Chondrocyte (in vitro differentiated cells): ENCODE data around the gene TXN. TPM values are rescaled to one million over a fixed set of nuclear protein-coding genes. Genes with fewer than 3 reads are reported as not detected.
"Not testable (repeated sequence)": the region's sequence is repeated elsewhere in the genome, so short reads cannot be mapped to it uniquely, and the experiment has no call there.

Experiments used
- DNase-seq: peaks from one replicate; pipeline ENCODE4 v3.0.0; 2021; ENCODE audit warnings: mixed read lengths, low spot score
- H3K27ac Mint-ChIP-seq: one replicate; pipeline ENCODE4 v1.8.0; 2021; ENCODE audit warnings: mild to moderate bottlenecking, moderate library complexity, mixed read lengths; ENCODE audit not compliant: unreplicated experiment
- H3K27me3 Mint-ChIP-seq: 2 replicates; pipeline ENCODE4 v1.8.0; 2021; ENCODE audit warnings: low read depth, mixed read lengths
- H3K36me3 Mint-ChIP-seq: 2 replicates; pipeline ENCODE4 v1.8.0; 2021; ENCODE audit warnings: low read depth, mixed read lengths
- H3K4me1 Mint-ChIP-seq: 2 replicates; pipeline ENCODE4 v1.8.0; 2021; ENCODE audit warnings: low read depth, mild to moderate bottlenecking, mixed read lengths
- H3K4me3 Mint-ChIP-seq: one replicate; pipeline ENCODE4 v1.8.0; 2021; ENCODE audit warnings: mild to moderate bottlenecking, moderate library complexity, mixed read lengths; ENCODE audit not compliant: unreplicated experiment
- H3K9me3 Mint-ChIP-seq: 2 replicates; pipeline ENCODE4 v1.8.0; 2021; ENCODE audit warnings: low read depth, mixed read lengths
- CTCF ChIP-seq: fragments of 200-600 bp; sonication (generic); IDR thresholded peaks from 2 replicates; pipeline ENCODE4 v1.5.0; 2021; ENCODE audit warnings: antibody characterized with exemption, mild to moderate bottlenecking, moderate library complexity
- total RNA-seq: library from RNA; stranded (reverse); gene quantifications from 3 replicates; pipeline ENCODE4 v1.2.1, GENCODE V29; 2021

TXN gene
- total RNA-seq, 1 donor from 2014 or later, result 188 TPM

GRCh38 chr9:110199643-110200042 is 56.7 kb downstream of the TXN start:
- H3K27ac Mint-ChIP-seq, result no peak overlapping the region
- H3K27me3 Mint-ChIP-seq, result no peaks in the 10 kb centered on the region
- no peak for TF ChIP-seq CTCF

GRCh38 chr9:110198357-110198756 is 58.0 kb downstream of the TXN start:
- H3K9me3 Mint-ChIP-seq, result no peaks in the 10 kb centered on the region
- H3K27ac Mint-ChIP-seq, result no peak overlapping the region
- H3K4me1 Mint-ChIP-seq, result no peaks in the 10 kb centered on the region
- no peak for DNase-seq
- H3K36me3 Mint-ChIP-seq, result no peaks in the 10 kb centered on the region
- no peak overlapping the region for H3K4me3 Mint-ChIP-seq
- no peaks in the 10 kb centered on the region for H3K27me3 Mint-ChIP-seq
- TF ChIP-seq CTCF, result no peak

More at GRCh38 chr9:110199643-110200042, 56.7 kb downstream of the TXN start:
- no peaks in the 10 kb centered on the region for H3K9me3 Mint-ChIP-seq
- no peak overlapping the region for H3K4me3 Mint-ChIP-seq
- no peaks in the 10 kb centered on the region for H3K36me3 Mint-ChIP-seq
- no peaks in the 10 kb centered on the region for H3K4me1 Mint-ChIP-seq
- no peak for DNase-seq

- DNase-seq, result no peak
- Mint-ChIP-seq H3K4me3 (no peak overlapping the region), H3K9me3 (no peaks in the 10 kb centered on the region), H3K36me3 (no peaks in the 10 kb centered on the region), H3K27ac (no peak overlapping the region), H3K27me3 (no peaks in the 10 kb centered on the region), H3K4me1 (peaks cover 7% of the 10 kb centered on the region)
- TF ChIP-seq CTCF, result peak; percentile 65
Measured at GRCh38 chr9:110197330-110198187, 58.7 kb downstream of the TXN start.

GRCh38 chr9:110196084-110196499 is 60.2 kb downstream of the TXN start:
- not testable (repeated sequence) for DNase-seq, H3K36me3 Mint-ChIP-seq, H3K9me3 Mint-ChIP-seq, H3K4me3 Mint-ChIP-seq, H3K27ac Mint-ChIP-seq, H3K4me1 Mint-ChIP-seq, H3K27me3 Mint-ChIP-seq

Other genes starting within 250 kb of the TXN start
- not detected in 3 replicates for gene C9orf152, start 48.3 kb downstream of the TXN start, total RNA-seq
- not detected in 3 replicates for gene TXNDC8, start 81.4 kb upstream of the TXN start, total RNA-seq